IMR-90 (cell line): ENCODE measurements around the gene USH2A. TPM values are rescaled to one million over a fixed set of nuclear protein-coding genes. Genes with fewer than 3 reads are reported as not detected.

Experiments used
- ATAC-seq: fragments of 200-7000 bp; cut with Tn5 transposase; 2 replicates; pipeline ENCODE4 v1.9.1; 2020; ENCODE audit warnings: low read depth, mild to moderate bottlenecking, moderate library complexity
- BruUV-seq: library from RNA; stranded (reverse); fragments of 400-500 nt; replicated peaks from 2 replicates; lab custom pipeline; 2021; lab: Mats Ljungman, UMichigan
- CTCF ChIA-PET: fragments of 300-600 bp; formaldehyde crosslinking; extraction: SDS; loops from one replicate; lab custom pipeline; 2021; ENCODE audit warnings: antibody characterized with exemption; lab: Yijun Ruan, JAX
- POLR2A ChIA-PET: fragments of 300-600 bp; sonication (Branson Sonifier 250); formaldehyde crosslinking; loops from one replicate; lab custom pipeline; 2022; ENCODE audit warnings: antibody characterized with exemption; ENCODE audit not compliant: unreplicated experiment; lab: Charles Lee
- DNase-seq: peaks from one replicate; pipeline ENCODE4 v3.0.0; 2013
- H2AFZ ChIP-seq: replicated peaks from 2 replicates; pipeline ENCODE3; 2013; ENCODE audit warnings: low read length, mild to moderate bottlenecking; ENCODE audit not compliant: poor library complexity
- H2AK5ac ChIP-seq: 2 replicates; pipeline ENCODE4 v1.6.1; 2013; ENCODE audit warnings: low read depth, low read length, inconsistent platforms
- H2AK9ac ChIP-seq: replicated peaks from 2 replicates; pipeline ENCODE3; 2013; ENCODE audit warnings: mild to moderate bottlenecking, low read depth, low read length, moderate library complexity; ENCODE audit not compliant: poor library complexity
- H2BK120ac ChIP-seq: 2 replicates; pipeline ENCODE4 v1.6.1; 2013; ENCODE audit warnings: low read depth, low read length, inconsistent platforms
- H2BK15ac ChIP-seq: 3 replicates; pipeline ENCODE4 v1.6.1; 2013; ENCODE audit warnings: low read depth, low read length, inconsistent platforms
- H2BK20ac ChIP-seq: 2 replicates; pipeline ENCODE4 v1.6.1; 2013; ENCODE audit warnings: low read depth, mild to moderate bottlenecking, inconsistent platforms, low read length, moderate library complexity
- H2BK5ac ChIP-seq: 2 replicates; pipeline ENCODE4 v1.6.1; 2013; ENCODE audit warnings: mild to moderate bottlenecking, low read depth, low read length, inconsistent platforms; ENCODE audit not compliant: poor library complexity, severe bottlenecking
- H3K14ac ChIP-seq: replicated peaks from 2 replicates; pipeline ENCODE4 v1.6.1; 2013; ENCODE audit warnings: low read depth, low read length, inconsistent platforms
- H3K18ac ChIP-seq: 2 replicates; pipeline ENCODE4 v1.6.1; 2013; ENCODE audit warnings: low read depth, low read length, control low read depth
- H3K23ac ChIP-seq: 2 replicates; pipeline ENCODE4 v1.6.1; 2013; ENCODE audit warnings: low read depth, low read length, inconsistent platforms
- H3K27ac ChIP-seq: 2 replicates; pipeline ENCODE4 v1.5.1; 2013; ENCODE audit warnings: mild to moderate bottlenecking, control low read depth, low read length; ENCODE audit not compliant: insufficient read depth
- H3K27me3 ChIP-seq: 2 replicates; pipeline ENCODE4 v1.6.1; 2013; ENCODE audit warnings: low read length; ENCODE audit not compliant: control insufficient read depth, insufficient read depth
- H3K36me3 ChIP-seq: 2 replicates; pipeline ENCODE4 v1.6.1; 2013; ENCODE audit warnings: low read length, mixed read lengths; ENCODE audit not compliant: control insufficient read depth, insufficient read depth
- H3K4ac ChIP-seq: 2 replicates; pipeline ENCODE4 v1.6.1; 2013; ENCODE audit warnings: low read depth, low read length, inconsistent platforms
- H3K4me1 ChIP-seq: 2 replicates; pipeline ENCODE4 v1.6.1; 2013; ENCODE audit warnings: low read length, mixed read lengths; ENCODE audit not compliant: control insufficient read depth, insufficient read depth
- H3K4me2 ChIP-seq: 2 replicates; pipeline ENCODE4 v1.6.1; 2013; ENCODE audit warnings: low read depth, mild to moderate bottlenecking, control low read depth, low read length, moderate library complexity
- H3K4me3 ChIP-seq: 2 replicates; pipeline ENCODE4 v1.5.1; 2013; ENCODE audit warnings: low read depth, mild to moderate bottlenecking, control low read depth, low read length, moderate library complexity; ENCODE audit not compliant: insufficient read depth
- H3K56ac ChIP-seq: 2 replicates; pipeline ENCODE4 v1.6.1; 2013; ENCODE audit warnings: low read length, inconsistent platforms; ENCODE audit not compliant: insufficient read depth; ENCODE audit errors: extremely low read depth
- H3K79me1 ChIP-seq, 2 experiments: 2 replicates each; pipeline ENCODE4 v1.6.1; 2013; ENCODE audit warnings: low read length in 2 of 2, inconsistent platforms in 1 of 2, low read depth in 1 of 2
- H3K9ac ChIP-seq: 2 replicates; pipeline ENCODE4 v1.6.1; 2013; ENCODE audit warnings: low read depth, low read length, control low read depth
- H3K9me1 ChIP-seq: 2 replicates; pipeline ENCODE4 v1.6.1; 2013; ENCODE audit warnings: low read length, inconsistent platforms; ENCODE audit not compliant: insufficient read depth
- H3K9me3 ChIP-seq: 2 replicates; pipeline ENCODE4 v1.6.1; 2013; ENCODE audit warnings: low read length; ENCODE audit not compliant: control insufficient read depth, insufficient read depth
- H4K20me1 ChIP-seq: 2 replicates; pipeline ENCODE4 v1.6.1; 2013; ENCODE audit warnings: low read length, inconsistent platforms; ENCODE audit not compliant: insufficient read depth
- H4K5ac ChIP-seq: 2 replicates; pipeline ENCODE4 v1.6.1; 2013; ENCODE audit warnings: mild to moderate bottlenecking, low read depth, low read length, control low read depth
- H4K8ac ChIP-seq, 2 experiments: 2 replicates each; pipeline ENCODE4 v1.6.1; 2013; ENCODE audit warnings: low read depth in 2 of 2, low read length in 2 of 2, control low read depth in 1 of 2, inconsistent platforms in 1 of 2
- H4K91ac ChIP-seq: 2 replicates; pipeline ENCODE4 v1.6.1; 2013; ENCODE audit warnings: low read depth, low read length, inconsistent platforms; ENCODE audit not compliant: insufficient read depth
- BHLHE40 ChIP-seq: fragments of 150-350 bp; IDR thresholded peaks from 2 replicates; pipeline ENCODE4 v1.6.1; 2016; ENCODE audit warnings: mild to moderate bottlenecking, low read depth, low read length
- CEBPB ChIP-seq: IDR thresholded peaks from 2 replicates; pipeline ENCODE4 v1.6.1; 2012; ENCODE audit warnings: low read depth, low read length, improper control_type of control experiment
- CHD1 ChIP-seq: IDR thresholded peaks from 2 replicates; pipeline ENCODE4 v1.6.1; 2012; ENCODE audit warnings: low read depth, low read length, improper control_type of control experiment
- FOS ChIP-seq: fragments of 150-350 bp; IDR thresholded peaks from 2 replicates; pipeline ENCODE4 v1.6.1; 2016; ENCODE audit warnings: low read depth, low read length
- MAFK ChIP-seq: IDR thresholded peaks from 2 replicates; pipeline ENCODE4 v1.6.1; 2012; ENCODE audit warnings: low read depth, low read length, improper control_type of control experiment
- MAZ ChIP-seq: IDR thresholded peaks from 2 replicates; pipeline ENCODE4 v1.6.1; 2012; ENCODE audit warnings: low read depth, mild to moderate bottlenecking, low read length, improper control_type of control experiment, moderate library complexity, borderline replicate concordance
- MXI1 ChIP-seq: IDR thresholded peaks from 2 replicates; pipeline ENCODE4 v1.6.1; 2012; ENCODE audit warnings: low read depth, mild to moderate bottlenecking, low read length, moderate library complexity, borderline replicate concordance
- NFE2L2 ChIP-seq: fragments of 150-350 bp; IDR thresholded peaks from 2 replicates; pipeline ENCODE4 v1.6.1; 2016; ENCODE audit warnings: low read depth, mild to moderate bottlenecking, low read length
- POLR2A ChIP-seq: IDR thresholded peaks from 2 replicates; pipeline ENCODE4 v1.6.1; 2012; ENCODE audit warnings: mild to moderate bottlenecking, low read depth, low read length
- RAD21 ChIP-seq: IDR thresholded peaks from 2 replicates; pipeline ENCODE4 v1.6.1; 2012; ENCODE audit warnings: low read length, improper control_type of control experiment
- RCOR1 ChIP-seq: IDR thresholded peaks from 2 replicates; pipeline ENCODE4 v1.6.1; 2012; ENCODE audit warnings: mild to moderate bottlenecking, low read length, improper control_type of control experiment; ENCODE audit not compliant: insufficient replicate concordance
- RFX5 ChIP-seq: IDR thresholded peaks from 2 replicates; pipeline ENCODE4 v1.8.0; 2012; ENCODE audit warnings: low read depth, mild to moderate bottlenecking, low read length, moderate library complexity
- SMC3 ChIP-seq: fragments of 150-350 bp; IDR thresholded peaks from 2 replicates; pipeline ENCODE4 v1.6.1; 2016; ENCODE audit warnings: low read depth, mild to moderate bottlenecking, antibody characterized with exemption, low read length, moderate library complexity
- WGBS, 2 experiments: methylation state at CpG; one replicate each; pipeline versions ENCODE4 v1.1.5 to v1.1.7; 2013; ENCODE audit warnings: missing lambda C conversion rate in 2 of 2; ENCODE audit not compliant: insufficient read length in 1 of 2; ENCODE audit errors: extremely low coverage in 2 of 2; 5-methylcytosine and 5-hydroxymethylcytosine counted together
- dilution Hi-C: fragments of 300-500 bp; cut with HindIII; formaldehyde crosslinking; loops from one replicate; pipeline ENCODE4 v1.14.3; 2018; ENCODE audit warnings: low sequenced_read_pairs; ENCODE audit not compliant: unreplicated experiment
- in situ Hi-C: fragments of 300-500 bp; cut with MboI; formaldehyde crosslinking; loops from 3 replicates; pipeline ENCODE4 v1.14.3; 2019; ENCODE audit warnings: low sequenced_read_pairs, inconsistent platforms, mixed read lengths
- intact Hi-C: fragments of 100-400 bp; cut with micrococcal nuclease; formaldehyde crosslinking; loops from 2 replicates; pipeline ENCODE4 v1.10.0; 2022
- polyA plus RNA-seq, 3 experiments: library from polyadenylated mRNA; depleted of rRNA; stranded (reverse); fragments of >200 nt; gene quantifications; 2 replicates each; pipeline ENCODE4 v1.2.3, GENCODE V29; 2012; ENCODE audit warnings: low replicate concordance in 1 of 3
- total RNA-seq: library from RNA; depleted of rRNA; stranded (reverse); fragments of >200 nt; gene quantifications from 2 replicates; pipeline ENCODE4 v1.2.3, GENCODE V29; 2012
- TF ChIP-seq, protein P1 (sequence below): fragments of 150-350 bp; IDR thresholded peaks from 2 replicates; pipeline ENCODE4 v1.6.1; 2017; ENCODE audit warnings: mild to moderate bottlenecking, antibody characterized with exemption, low read length, low read depth
- TF ChIP-seq, protein P2 (sequence below): fragments of 150-350 bp; IDR thresholded peaks from 2 replicates; pipeline ENCODE4 v1.6.1; 2016; ENCODE audit warnings: low read depth, mild to moderate bottlenecking, low read length, moderate library complexity, borderline replicate concordance
- TF ChIP-seq, protein P3 (sequence below): conservative IDR thresholded peaks from 2 replicates; pipeline ENCODE4 v1.5.1; 2012; ENCODE audit warnings: mild to moderate bottlenecking, low read depth, low read length, improper control_type of control experiment

USH2A gene
- total and polyA plus RNA-seq, 2 of the 4 experiments (the other 2 are of a cell fraction), result under 0.01 to 0.02 TPM

DNA sequence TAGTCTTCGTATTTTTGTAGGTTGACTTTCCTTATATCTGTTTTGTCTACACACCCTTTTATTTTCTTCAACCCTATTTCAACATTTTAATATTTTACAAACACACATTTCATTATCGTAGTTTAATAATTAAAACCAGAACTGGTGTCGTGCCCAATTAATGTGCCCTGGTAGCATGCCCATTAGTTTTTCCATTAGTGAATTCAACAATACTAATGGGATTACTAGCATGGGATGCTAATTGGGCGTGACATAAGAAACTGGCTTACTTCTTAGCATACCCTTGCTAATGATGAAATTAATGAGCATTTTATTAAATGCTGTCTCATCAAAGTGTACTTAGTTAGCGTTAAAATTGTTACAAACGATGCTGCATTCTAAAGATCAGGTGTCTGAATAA lies 332.7 kb downstream of the USH2A start:
- no peak overlapping the region for H3K56ac ChIP-seq
- no peak overlapping the region for H3K14ac ChIP-seq
- H4K91ac ChIP-seq, result no peak overlapping the region
- no peaks in the 10 kb centered on the region for H3K27me3 ChIP-seq
- H4K8ac ChIP-seq, result no peak overlapping the region
- no peak overlapping the region for H2BK15ac ChIP-seq
- H3K9me1 ChIP-seq, result no peaks in the 10 kb centered on the region
- no peaks in the 10 kb centered on the region for H4K20me1 ChIP-seq
- H3K23ac ChIP-seq, result no peak overlapping the region
- H3K4me3 ChIP-seq, result no peak overlapping the region
- H3K27ac ChIP-seq, result no peak overlapping the region
- no peak overlapping the region for H2BK5ac ChIP-seq
- H2AK9ac ChIP-seq, result no peak overlapping the region
- TF ChIP-seq, protein P1, sequence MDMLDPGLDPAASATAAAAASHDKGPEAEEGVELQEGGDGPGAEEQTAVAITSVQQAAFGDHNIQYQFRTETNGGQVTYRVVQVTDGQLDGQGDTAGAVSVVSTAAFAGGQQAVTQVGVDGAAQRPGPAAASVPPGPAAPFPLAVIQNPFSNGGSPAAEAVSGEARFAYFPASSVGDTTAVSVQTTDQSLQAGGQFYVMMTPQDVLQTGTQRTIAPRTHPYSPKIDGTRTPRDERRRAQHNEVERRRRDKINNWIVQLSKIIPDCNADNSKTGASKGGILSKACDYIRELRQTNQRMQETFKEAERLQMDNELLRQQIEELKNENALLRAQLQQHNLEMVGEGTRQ, result no peak
- no peak for TF ChIP-seq CHD1
- no peak for TF ChIP-seq MAZ
- TF ChIP-seq MXI1, result no peak
- TF ChIP-seq, protein P2, sequence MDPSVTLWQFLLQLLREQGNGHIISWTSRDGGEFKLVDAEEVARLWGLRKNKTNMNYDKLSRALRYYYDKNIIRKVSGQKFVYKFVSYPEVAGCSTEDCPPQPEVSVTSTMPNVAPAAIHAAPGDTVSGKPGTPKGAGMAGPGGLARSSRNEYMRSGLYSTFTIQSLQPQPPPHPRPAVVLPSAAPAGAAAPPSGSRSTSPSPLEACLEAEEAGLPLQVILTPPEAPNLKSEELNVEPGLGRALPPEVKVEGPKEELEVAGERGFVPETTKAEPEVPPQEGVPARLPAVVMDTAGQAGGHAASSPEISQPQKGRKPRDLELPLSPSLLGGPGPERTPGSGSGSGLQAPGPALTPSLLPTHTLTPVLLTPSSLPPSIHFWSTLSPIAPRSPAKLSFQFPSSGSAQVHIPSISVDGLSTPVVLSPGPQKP, result no peak
- TF ChIP-seq BHLHE40, result no peak
- no peak for TF ChIP-seq FOS
- no peak for TF ChIP-seq NFE2L2
- no peak for TF ChIP-seq POLR2A
- TF ChIP-seq CEBPB, result no peak
- no peak for TF ChIP-seq MAFK
- no peak for TF ChIP-seq RAD21
- TF ChIP-seq, protein P3, sequence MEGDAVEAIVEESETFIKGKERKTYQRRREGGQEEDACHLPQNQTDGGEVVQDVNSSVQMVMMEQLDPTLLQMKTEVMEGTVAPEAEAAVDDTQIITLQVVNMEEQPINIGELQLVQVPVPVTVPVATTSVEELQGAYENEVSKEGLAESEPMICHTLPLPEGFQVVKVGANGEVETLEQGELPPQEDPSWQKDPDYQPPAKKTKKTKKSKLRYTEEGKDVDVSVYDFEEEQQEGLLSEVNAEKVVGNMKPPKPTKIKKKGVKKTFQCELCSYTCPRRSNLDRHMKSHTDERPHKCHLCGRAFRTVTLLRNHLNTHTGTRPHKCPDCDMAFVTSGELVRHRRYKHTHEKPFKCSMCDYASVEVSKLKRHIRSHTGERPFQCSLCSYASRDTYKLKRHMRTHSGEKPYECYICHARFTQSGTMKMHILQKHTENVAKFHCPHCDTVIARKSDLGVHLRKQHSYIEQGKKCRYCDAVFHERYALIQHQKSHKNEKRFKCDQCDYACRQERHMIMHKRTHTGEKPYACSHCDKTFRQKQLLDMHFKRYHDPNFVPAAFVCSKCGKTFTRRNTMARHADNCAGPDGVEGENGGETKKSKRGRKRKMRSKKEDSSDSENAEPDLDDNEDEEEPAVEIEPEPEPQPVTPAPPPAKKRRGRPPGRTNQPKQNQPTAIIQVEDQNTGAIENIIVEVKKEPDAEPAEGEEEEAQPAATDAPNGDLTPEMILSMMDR, result no peak
- TF ChIP-seq RCOR1, result no peak
- TF ChIP-seq SMC3, result no peak
- TF ChIP-seq RFX5, result no peak
- POLR2A ChIA-PET, result no interaction called here
- CTCF ChIA-PET, result interaction anchor here (0.8 kb wide), 1 partner anchor 22 kb away, joined by 4 read pairs; no protein-coding TSS in a partner anchor
- no peaks in the 10 kb centered on the region for H3K79me1 ChIP-seq
- no peak overlapping the region for H3K4ac ChIP-seq
- H4K5ac ChIP-seq, result no peak overlapping the region
- no peaks in the 10 kb centered on the region for H3K4me1 ChIP-seq
- H3K4me2 ChIP-seq, result no peak overlapping the region
- WGBS, 2 experiments, result 100% methylated on average over 1 of the region's 6 CpGs
- H2AK5ac ChIP-seq, result no peak overlapping the region
- intact Hi-C loops (no loop called here), dilution Hi-C loops (no loop called here), in situ Hi-C loops (no loop called here)
- no peak overlapping the region for H3K18ac ChIP-seq
- H2AFZ ChIP-seq, result no peak overlapping the region
- DNase-seq, result no peak
- BruUV-seq, result no TSS peak
- H3K9ac ChIP-seq, result no peak overlapping the region
- no peak overlapping the region for H2BK20ac ChIP-seq
- no peaks in the 10 kb centered on the region for H3K36me3 ChIP-seq
- ATAC-seq, result no peak
- no peak overlapping the region for H2BK120ac ChIP-seq
- H3K9me3 ChIP-seq, result no peaks in the 10 kb centered on the region
